Esophagus muscularis mucosa (tissue), 4 donors: Measurements from ENCODE around the gene STAMBP.

Experiments
- CTCF ChIP-seq, 3 experiments: fragments of 200-600 bp in 2 of 3; fragments of 450-650 bp in 1 of 3; sonication (generic) in 2 of 3; IDR thresholded peaks; one replicate each; pipeline ENCODE4 v1.5.1; 2017 to 2019; ENCODE audit warnings: antibody characterized with exemption in 3 of 3, mild to moderate bottlenecking in 2 of 3, moderate library complexity in 1 of 3
- EP300 ChIP-seq: sonication (generic); formaldehyde crosslinking; IDR thresholded peaks from one replicate; pipeline ENCODE4 v1.6.1; 2017; ENCODE audit warnings: antibody characterized with exemption
- POLR2A ChIP-seq: fragments of 450-650 bp; IDR thresholded peaks from one replicate; pipeline ENCODE4 v1.6.1; 2017; ENCODE audit warnings: antibody characterized with exemption, moderate library complexity, mild to moderate bottlenecking, low read depth

GRCh38 chr2:73891276-73891901 is 62.6 kb downstream of the STAMBP start:
- no peak for TF ChIP-seq CTCF (IDR thresholded peaks at IDR 0.05)
- no peak for TF ChIP-seq EP300
- TF ChIP-seq POLR2A, result no peak
